ENCODE data around the gene C1QTNF5.

DNA sequence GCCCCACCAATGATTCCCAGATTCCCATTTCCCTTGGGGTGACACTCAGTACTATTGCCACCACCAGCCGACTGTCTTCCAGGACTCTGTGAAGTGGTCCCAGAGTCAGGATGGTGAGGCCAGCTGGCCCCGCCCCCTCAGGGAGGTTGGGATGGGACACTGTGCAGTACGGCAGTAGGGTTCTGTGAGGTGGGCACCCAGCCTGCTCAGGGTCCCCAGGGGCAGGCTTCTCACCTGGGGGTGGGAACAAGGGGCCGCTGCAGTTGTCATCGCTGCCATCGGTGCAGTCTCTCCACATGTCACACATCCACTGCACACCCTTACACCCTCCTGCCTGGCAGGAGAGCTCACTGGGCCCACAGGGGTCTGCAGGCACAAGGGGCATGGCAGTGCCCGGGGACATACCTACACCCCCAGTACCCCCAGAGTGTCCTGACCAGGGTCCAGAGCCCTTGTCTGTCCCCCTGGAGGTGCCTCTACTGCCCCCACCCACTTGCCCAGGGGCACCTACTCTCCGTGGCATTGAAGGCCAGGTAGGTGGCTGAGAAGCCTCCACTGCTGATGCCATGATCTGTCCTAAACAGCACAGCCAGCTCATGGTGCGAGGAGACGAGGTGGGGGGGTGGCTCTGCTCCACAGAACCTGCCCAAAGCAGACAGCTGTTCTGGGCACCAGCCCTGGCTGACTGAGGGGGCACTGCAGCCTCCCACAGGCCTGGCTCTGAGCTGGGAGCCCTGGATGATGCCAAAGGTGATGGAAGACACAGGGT, 1.9 kb upstream of the C1QTNF5 start:
- TF ChIP-seq ZNF671 (CRISPR knock-in tag; IDR thresholded peaks at IDR 0.05) (no peak), ATF3 (CRISPR knock-in tag; conservative IDR thresholded peaks at IDR 0.05) (no peak), JUN (CRISPR knock-in tag; IDR thresholded peaks at IDR 0.05) (no peak), ZNF317 (CRISPR knock-in tag; IDR thresholded peaks at IDR 0.05; ENCODE audit: borderline replicate concordance, low read depth) (no peak)
- TF ChIP-seq, protein P1, sequence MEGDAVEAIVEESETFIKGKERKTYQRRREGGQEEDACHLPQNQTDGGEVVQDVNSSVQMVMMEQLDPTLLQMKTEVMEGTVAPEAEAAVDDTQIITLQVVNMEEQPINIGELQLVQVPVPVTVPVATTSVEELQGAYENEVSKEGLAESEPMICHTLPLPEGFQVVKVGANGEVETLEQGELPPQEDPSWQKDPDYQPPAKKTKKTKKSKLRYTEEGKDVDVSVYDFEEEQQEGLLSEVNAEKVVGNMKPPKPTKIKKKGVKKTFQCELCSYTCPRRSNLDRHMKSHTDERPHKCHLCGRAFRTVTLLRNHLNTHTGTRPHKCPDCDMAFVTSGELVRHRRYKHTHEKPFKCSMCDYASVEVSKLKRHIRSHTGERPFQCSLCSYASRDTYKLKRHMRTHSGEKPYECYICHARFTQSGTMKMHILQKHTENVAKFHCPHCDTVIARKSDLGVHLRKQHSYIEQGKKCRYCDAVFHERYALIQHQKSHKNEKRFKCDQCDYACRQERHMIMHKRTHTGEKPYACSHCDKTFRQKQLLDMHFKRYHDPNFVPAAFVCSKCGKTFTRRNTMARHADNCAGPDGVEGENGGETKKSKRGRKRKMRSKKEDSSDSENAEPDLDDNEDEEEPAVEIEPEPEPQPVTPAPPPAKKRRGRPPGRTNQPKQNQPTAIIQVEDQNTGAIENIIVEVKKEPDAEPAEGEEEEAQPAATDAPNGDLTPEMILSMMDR (IDR thresholded peaks at IDR 0.05), result no peak

Data from WTC11 (cell line).